ENCODE measurements around the gene PEX10.

DNA sequence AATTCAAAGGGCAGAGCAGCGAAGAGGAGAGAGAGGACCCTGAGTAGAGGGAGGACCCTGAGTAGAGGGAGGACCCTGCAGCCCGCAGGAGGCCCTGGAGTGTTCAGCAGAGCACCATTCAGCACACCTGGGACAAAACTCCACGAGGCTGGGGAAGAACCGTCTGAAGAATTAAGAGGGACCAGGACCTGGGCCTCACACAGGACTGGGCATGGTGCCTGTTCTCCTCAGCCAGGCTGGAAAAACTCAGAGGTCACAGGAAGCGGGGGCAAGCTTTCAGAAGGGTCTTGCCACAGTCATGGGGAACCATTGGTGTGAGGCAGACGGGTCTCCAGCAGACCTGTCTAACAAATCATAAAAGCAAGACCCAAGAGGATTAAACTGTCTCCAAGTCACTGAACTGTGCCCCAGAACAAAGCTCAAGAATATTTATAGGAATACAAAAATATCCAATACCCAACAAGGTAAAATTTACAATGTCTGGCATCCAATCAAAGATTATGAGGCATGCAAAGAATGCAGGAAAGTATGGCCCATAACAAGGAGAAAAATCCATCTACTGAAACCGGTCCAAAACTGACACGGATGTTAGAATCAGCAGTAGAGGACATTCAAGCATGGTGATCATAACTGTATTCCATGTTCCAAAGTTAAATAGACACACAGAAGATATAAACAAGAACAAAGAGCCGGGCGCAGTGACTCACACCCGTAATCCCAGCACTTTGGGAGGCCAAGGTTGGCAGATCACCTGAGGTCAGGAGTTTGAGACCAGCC lies 51.6 kb downstream of the PEX10 start:
- TF ChIP-seq, protein P1, sequence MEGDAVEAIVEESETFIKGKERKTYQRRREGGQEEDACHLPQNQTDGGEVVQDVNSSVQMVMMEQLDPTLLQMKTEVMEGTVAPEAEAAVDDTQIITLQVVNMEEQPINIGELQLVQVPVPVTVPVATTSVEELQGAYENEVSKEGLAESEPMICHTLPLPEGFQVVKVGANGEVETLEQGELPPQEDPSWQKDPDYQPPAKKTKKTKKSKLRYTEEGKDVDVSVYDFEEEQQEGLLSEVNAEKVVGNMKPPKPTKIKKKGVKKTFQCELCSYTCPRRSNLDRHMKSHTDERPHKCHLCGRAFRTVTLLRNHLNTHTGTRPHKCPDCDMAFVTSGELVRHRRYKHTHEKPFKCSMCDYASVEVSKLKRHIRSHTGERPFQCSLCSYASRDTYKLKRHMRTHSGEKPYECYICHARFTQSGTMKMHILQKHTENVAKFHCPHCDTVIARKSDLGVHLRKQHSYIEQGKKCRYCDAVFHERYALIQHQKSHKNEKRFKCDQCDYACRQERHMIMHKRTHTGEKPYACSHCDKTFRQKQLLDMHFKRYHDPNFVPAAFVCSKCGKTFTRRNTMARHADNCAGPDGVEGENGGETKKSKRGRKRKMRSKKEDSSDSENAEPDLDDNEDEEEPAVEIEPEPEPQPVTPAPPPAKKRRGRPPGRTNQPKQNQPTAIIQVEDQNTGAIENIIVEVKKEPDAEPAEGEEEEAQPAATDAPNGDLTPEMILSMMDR (IDR thresholded peaks at IDR 0.05) = no peak
- TF ChIP-seq POLR2A (IDR thresholded peaks at IDR 0.05) = no peak
